Transverse colon (tissue), 4 donors: ENCODE data around the gene NKD1. TPM values are rescaled to one million over a fixed set of nuclear protein-coding genes. Genes with fewer than 3 reads are reported as not detected.

Experiments
- DNase-seq: peaks from one replicate; pipeline ENCODE4 v3.0.0-alpha.2; 2019
- H3K27ac ChIP-seq, 4 donors: fragments of 200-600 bp; sonication (generic); 2 replicates each; pipeline ENCODE4 v1.5.1; 2016 to 2018; ENCODE audit warnings: inconsistent platforms in 4 of 4
- H3K27me3 ChIP-seq: fragments of 200-600 bp; sonication (generic); 2 replicates; pipeline ENCODE4 v1.5.1; 2017; ENCODE audit warnings: inconsistent platforms
- H3K36me3 ChIP-seq, 4 donors: fragments of 200-600 bp; sonication (generic); 2 replicates each; pipeline ENCODE4 v1.5.1; 2017 to 2019; ENCODE audit warnings: inconsistent platforms in 4 of 4
- H3K4me1 ChIP-seq, 4 donors: fragments of 200-600 bp; sonication (generic); 2 replicates each; pipeline ENCODE4 v1.5.1; 2017 to 2020; ENCODE audit warnings: inconsistent platforms in 4 of 4
- H3K4me3 ChIP-seq, 4 donors: fragments of 200-600 bp; sonication (generic); 1 replicate in 1 of 4; 2 replicates in 3 of 4; pipeline versions ENCODE4 v1.5.1 to v1.6.1; 2017 to 2019; ENCODE audit warnings: inconsistent platforms in 4 of 4
- H3K9me3 ChIP-seq, 2 donors: fragments of 200-600 bp; sonication (generic); 2 replicates each; pipeline ENCODE4 v1.5.1; 2017 to 2019; ENCODE audit warnings: inconsistent platforms in 2 of 2
- CTCF ChIP-seq, 5 experiments: fragments of 200-600 bp in 3 of 5; fragments of 450-650 bp in 2 of 5; sonication (generic) in 3 of 5; IDR thresholded peaks; 1 replicate in 2 of 5; 2 replicates in 3 of 5; pipeline ENCODE4 v1.5.1; 2016 to 2017; ENCODE audit warnings: antibody characterized with exemption in 5 of 5, inconsistent platforms in 3 of 5, mild to moderate bottlenecking in 2 of 5, moderate library complexity in 1 of 5
- EP300 ChIP-seq: sonication (generic); formaldehyde crosslinking; IDR thresholded peaks from one replicate; pipeline ENCODE4 v1.6.1; 2017; ENCODE audit warnings: antibody characterized with exemption, low read depth
- POLR2A ChIP-seq: fragments of 450-650 bp; IDR thresholded peaks from one replicate; pipeline ENCODE4 v1.6.1; 2016; ENCODE audit warnings: antibody characterized with exemption, mild to moderate bottlenecking, moderate library complexity
- POLR2AphosphoS5 ChIP-seq, 3 donors: sonication (generic); formaldehyde crosslinking; IDR thresholded peaks; one replicate each; pipeline ENCODE4 v1.6.1; 2016; ENCODE audit warnings: antibody characterized with exemption in 3 of 3
- WGBS, 2 donors: methylation state at CpG; one replicate each; pipeline ENCODE4 v1.1.5; 2018; ENCODE audit warnings: low coverage in 1 of 2; 5-methylcytosine and 5-hydroxymethylcytosine counted together
- in situ Hi-C, 4 donors: fragments of 200-750 bp; cut with MboI; loops; one replicate each; pipeline versions ENCODE4 v1.15.0 to v1.15.1; 2017; ENCODE audit warnings: low sequenced_read_pairs in 3 of 4, low pct_ligation_motif_present in 1 of 4, low pct_unique_long_range_greater_than_20kb in 1 of 4
- intact Hi-C: fragments of 100-400 bp; cut with DNase I; formaldehyde crosslinking; loops from one replicate; pipeline ENCODE4 v1.15.1; 2023; ENCODE audit warnings: low total_unique reads
- total RNA-seq, 4 donors: library from RNA; depleted of rRNA; stranded (reverse); fragments of >200 nt; gene quantifications; one replicate each; pipeline ENCODE4 v1.1.0, GENCODE V29; 2016

NKD1 gene
- total RNA-seq, 4 donors from 2014 or later: 1.7 to 98.1 (median 2.5) TPM

GRCh38 chr16:50521246-50521900 is 26.8 kb upstream of the NKD1 start:
- in situ Hi-C loops: no loop called here
- no peak for DNase-seq
- Histone ChIP-seq H3K4me3 (no peak overlapping the region), H3K27me3 (no peaks in the 10 kb centered on the region), H3K9me3 (peaks cover 8 to 14% of the 10 kb centered on the region in 2 donors), H3K36me3 (no peaks in the 10 kb centered on the region), H3K4me1 (no peaks in the 10 kb centered on the region), H3K27ac (no peak overlapping the region)
- intact Hi-C loops: no loop called here
- WGBS, 2 donors: 83 to 91% methylated on average over 7 to 9 of the region's 9 CpGs
- no peak for TF ChIP-seq CTCF (IDR thresholded peaks at IDR 0.05)
- no peak for TF ChIP-seq POLR2A
- no peak for TF ChIP-seq EP300

- no peak for TF ChIP-seq CTCF (IDR thresholded peaks at IDR 0.05)
- no peak for TF ChIP-seq EP300
- TF ChIP-seq POLR2A: no peak
- TF ChIP-seq POLR2AphosphoS5 (IDR thresholded peaks at IDR 0.05): no peak
- intact Hi-C loops: no loop called here
These were observed 25.9 kb upstream of the NKD1 start for GRCh38 chr16:50522324-50522723.

GRCh38 chr16:50523710-50524109 is 24.5 kb upstream of the NKD1 start:
- H3K36me3 ChIP-seq: no peaks in the 10 kb centered on the region
- TF ChIP-seq POLR2A (no peak), EP300 (no peak), CTCF (IDR thresholded peaks at IDR 0.05) (no peak), POLR2AphosphoS5 (IDR thresholded peaks at IDR 0.05) (no peak)

More at GRCh38 chr16:50522324-50522723, 25.9 kb upstream of the NKD1 start:
- DNase-seq: no peak
- Histone ChIP-seq H3K4me3 (no peak overlapping the region), H3K4me1 (no peaks in the 10 kb centered on the region), H3K27me3 (no peaks in the 10 kb centered on the region), H3K36me3 (no peaks in the 10 kb centered on the region), H3K27ac (no peak overlapping the region), H3K9me3 (peaks cover under 1 to 4% of the 10 kb centered on the region in 2 donors)
- 81 to 88% methylated on average over 2 to 5 of the region's 5 CpGs for WGBS, 2 donors
- in situ Hi-C loops: no loop called here

GRCh38 chr16:50525262-50525661 is 22.9 kb upstream of the NKD1 start:
- Histone ChIP-seq H3K27me3 (no peaks in the 10 kb centered on the region), H3K27ac (no peak overlapping the region), H3K4me3 (no peak overlapping the region), H3K4me1 (no peaks in the 10 kb centered on the region), H3K9me3 (no peaks in the 10 kb centered on the region), H3K36me3 (no peaks in the 10 kb centered on the region)
- WGBS, 2 donors: 91 to 96% methylated on average over 3 of the region's 3 CpGs
- DNase-seq: no peak
- in situ Hi-C loops: no loop called here
- TF ChIP-seq POLR2AphosphoS5 (IDR thresholded peaks at IDR 0.05) (no peak), EP300 (no peak), POLR2A (no peak), CTCF (IDR thresholded peaks at IDR 0.05) (no peak)
- intact Hi-C loops: no loop called here

More at GRCh38 chr16:50523710-50524109, 24.5 kb upstream of the NKD1 start:
- H3K4me3 ChIP-seq: no peak overlapping the region
- 87% methylated on average over 7 of the region's 7 CpGs; no CpG with 5 or more reads in 1 of the 2 donors for WGBS, 2 donors
- no peaks in the 10 kb centered on the region for H3K9me3 ChIP-seq
- no peaks in the 10 kb centered on the region for H3K4me1 ChIP-seq
- H3K27ac ChIP-seq: no peak overlapping the region
- no peaks in the 10 kb centered on the region for H3K27me3 ChIP-seq
- intact Hi-C loops (no loop called here), in situ Hi-C loops (no loop called here)
- no peak for DNase-seq
